ENCODE measurements around the gene SNPH.
"Not testable (repeated sequence)": the region's sequence is repeated elsewhere in the genome, so short reads cannot be mapped to it uniquely, and the experiment has no call there.

GRCh38 chr20:1250282-1250681, 15.8 kb upstream of the SNPH start:
- TF ChIP-seq, protein P1, sequence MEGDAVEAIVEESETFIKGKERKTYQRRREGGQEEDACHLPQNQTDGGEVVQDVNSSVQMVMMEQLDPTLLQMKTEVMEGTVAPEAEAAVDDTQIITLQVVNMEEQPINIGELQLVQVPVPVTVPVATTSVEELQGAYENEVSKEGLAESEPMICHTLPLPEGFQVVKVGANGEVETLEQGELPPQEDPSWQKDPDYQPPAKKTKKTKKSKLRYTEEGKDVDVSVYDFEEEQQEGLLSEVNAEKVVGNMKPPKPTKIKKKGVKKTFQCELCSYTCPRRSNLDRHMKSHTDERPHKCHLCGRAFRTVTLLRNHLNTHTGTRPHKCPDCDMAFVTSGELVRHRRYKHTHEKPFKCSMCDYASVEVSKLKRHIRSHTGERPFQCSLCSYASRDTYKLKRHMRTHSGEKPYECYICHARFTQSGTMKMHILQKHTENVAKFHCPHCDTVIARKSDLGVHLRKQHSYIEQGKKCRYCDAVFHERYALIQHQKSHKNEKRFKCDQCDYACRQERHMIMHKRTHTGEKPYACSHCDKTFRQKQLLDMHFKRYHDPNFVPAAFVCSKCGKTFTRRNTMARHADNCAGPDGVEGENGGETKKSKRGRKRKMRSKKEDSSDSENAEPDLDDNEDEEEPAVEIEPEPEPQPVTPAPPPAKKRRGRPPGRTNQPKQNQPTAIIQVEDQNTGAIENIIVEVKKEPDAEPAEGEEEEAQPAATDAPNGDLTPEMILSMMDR (IDR thresholded peaks at IDR 0.05; ENCODE audit: low read depth, low read length, poor library complexity, severe bottlenecking): not testable (repeated sequence)
- not testable (repeated sequence) for TF ChIP-seq EZH2phosphoT487 (IDR thresholded peaks at IDR 0.05; ENCODE audit: borderline replicate concordance, low read length)
